ENCODE measurements around the gene HHEX.
"Not testable (repeated sequence)": the region's sequence is repeated elsewhere in the genome, so short reads cannot be mapped to it uniquely, and the experiment has no call there.

HHEX gene

DNA sequence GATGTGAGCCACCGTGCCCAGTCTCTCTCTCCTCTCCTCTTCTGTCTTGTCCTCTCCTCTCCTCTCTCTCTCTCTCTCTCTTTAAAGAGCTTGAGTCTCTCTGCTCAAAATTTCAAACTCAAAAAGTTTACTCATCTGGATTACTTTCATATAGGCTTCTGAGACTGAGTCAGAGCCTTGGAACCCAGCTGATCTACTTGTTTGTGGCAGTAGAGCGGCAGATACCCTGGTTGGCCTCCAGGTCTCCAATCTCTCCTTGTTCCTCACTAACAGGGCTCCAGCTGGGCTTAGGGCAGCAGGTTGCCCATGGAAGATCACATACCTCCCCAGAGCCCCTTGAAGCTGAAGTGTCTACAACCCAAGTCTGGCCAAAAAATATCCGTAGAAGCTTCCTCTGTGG is 51.0 kb downstream of the HHEX start:
- no peak for DNase-seq

DNA sequence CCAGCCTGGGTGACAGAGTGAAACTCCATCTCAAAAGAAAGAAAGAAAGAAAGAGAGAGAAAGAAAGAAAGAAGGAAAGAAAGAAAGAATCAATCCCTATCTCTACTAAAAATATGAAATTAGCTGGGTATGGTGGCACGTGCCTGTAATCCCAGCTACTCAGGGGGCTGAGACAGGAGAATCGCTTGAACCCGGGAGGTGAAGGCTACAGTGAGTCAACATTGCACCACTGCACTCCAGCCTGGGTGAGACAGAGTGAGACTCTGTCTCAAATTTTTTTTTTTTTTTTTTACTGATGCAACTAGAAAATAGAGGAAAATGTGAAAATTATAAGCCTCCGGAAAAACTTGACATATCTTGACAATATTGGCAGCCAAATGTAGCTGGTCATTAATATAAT is 52.0 kb downstream of the HHEX start:
- not testable (repeated sequence) for DNase-seq

DNA sequence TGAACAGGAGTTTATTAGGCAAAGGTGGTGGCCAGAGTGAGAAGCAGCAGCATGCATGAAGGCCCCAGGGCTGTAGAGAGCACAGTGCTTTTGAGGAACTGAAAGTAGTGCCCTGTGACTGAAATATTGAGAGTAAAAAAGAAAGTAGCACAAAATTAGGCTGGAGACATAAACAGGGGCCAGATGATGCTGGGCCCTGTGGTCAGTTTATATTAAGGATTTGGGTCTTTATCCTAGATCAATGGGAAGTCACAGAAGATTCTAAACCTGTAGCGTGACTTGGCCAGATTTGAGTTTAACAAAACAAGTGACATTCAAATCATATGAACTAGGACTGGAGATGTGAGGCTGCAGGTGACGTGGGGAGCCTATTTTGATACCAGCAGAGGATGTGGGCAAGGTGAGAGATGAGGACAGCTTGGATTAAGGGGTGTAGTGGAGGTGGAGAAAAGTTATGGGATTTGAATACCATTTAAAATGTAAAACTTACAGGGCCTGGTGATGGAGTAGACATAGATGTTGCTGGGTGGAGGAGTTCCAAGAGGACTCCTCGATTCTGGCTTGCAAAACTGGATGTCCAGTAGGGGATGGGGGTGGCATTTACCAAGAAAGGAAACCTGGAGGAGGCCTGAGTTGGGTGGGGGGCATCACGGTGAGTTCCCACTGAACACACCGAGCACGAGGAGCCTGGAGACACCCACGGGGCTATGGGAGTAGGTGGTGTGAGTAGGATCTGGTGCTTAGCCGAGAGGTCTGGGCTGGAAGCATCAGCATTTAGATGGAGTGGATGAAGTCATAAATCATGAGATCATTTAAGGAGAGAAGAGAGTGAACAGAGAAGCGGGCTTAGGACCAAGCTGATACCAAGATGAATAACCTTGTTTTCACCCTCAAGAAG is 52.8 kb downstream of the HHEX start:
- no peak for DNase-seq

Data from stimulated activated CD4-positive, alpha-beta T cell treated with anti-CD3 and anti-CD28 coated beads, Interleukin-15, amount 100 ng/mL, for 24 hours (primary cell).